GM23338 (cell line): ENCODE results near the gene TLE3. TPM values are rescaled to one million over a fixed set of nuclear protein-coding genes. Genes with fewer than 3 reads are reported as not detected.

Experiments
- ATAC-seq: fragments of 200-7000 bp; cut with Tn5 transposase; 3 replicates; pipeline ENCODE4 v1.9.1; 2020
- DNase-seq: peaks from one replicate; pipeline ENCODE4 v3.0.0-alpha.2; 2015; ENCODE audit warnings: low spot score
- H2AFZ ChIP-seq: fragments of 200-600 bp; sonication (generic); 2 replicates; pipeline ENCODE4 v1.8.0; 2016; ENCODE audit warnings: antibody characterized with exemption, mild to moderate bottlenecking, moderate library complexity
- H3F3A ChIP-seq: fragments of 200-600 bp; sonication (generic); replicated peaks from 2 replicates; pipeline ENCODE4 v1.8.0; 2017; ENCODE audit warnings: antibody characterized with exemption, mixed run types, low read depth
- H3K27ac ChIP-seq: fragments of 200-600 bp; sonication (generic); 2 replicates; pipeline ENCODE4 v1.6.1; 2016; ENCODE audit warnings: low read depth
- H3K27me3 ChIP-seq: fragments of 200-600 bp; sonication (generic); 2 replicates; pipeline ENCODE4 v1.8.0; 2016; ENCODE audit warnings: mild to moderate bottlenecking, mixed run types, moderate library complexity; ENCODE audit not compliant: insufficient read depth
- H3K36me3 ChIP-seq: fragments of 200-600 bp; sonication (generic); 2 replicates; pipeline ENCODE4 v1.8.0; 2016; ENCODE audit warnings: mild to moderate bottlenecking; ENCODE audit not compliant: insufficient read depth
- H3K4me1 ChIP-seq: fragments of 200-600 bp; sonication (generic); 2 replicates; pipeline ENCODE4 v1.8.0; 2016; ENCODE audit warnings: mild to moderate bottlenecking, moderate library complexity; ENCODE audit not compliant: insufficient read depth
- H3K4me2 ChIP-seq: fragments of 200-600 bp; sonication (generic); 2 replicates; pipeline ENCODE4 v1.7.1; 2017; ENCODE audit warnings: mixed run types
- H3K4me3 ChIP-seq: fragments of 200-600 bp; sonication (generic); 2 replicates; pipeline ENCODE4 v1.6.1; 2016; ENCODE audit warnings: mixed run types
- H3K79me2 ChIP-seq: fragments of 200-600 bp; sonication (generic); replicated peaks from 2 replicates; pipeline ENCODE4 v1.8.0; 2017; ENCODE audit warnings: mild to moderate bottlenecking; ENCODE audit not compliant: insufficient read depth
- H3K9me2 ChIP-seq: fragments of 200-600 bp; sonication (generic); 2 replicates; pipeline ENCODE4 v1.8.0; 2017; ENCODE audit not compliant: insufficient read depth
- H4K20me1 ChIP-seq: fragments of 200-600 bp; sonication (generic); replicated peaks from 2 replicates; pipeline ENCODE4 v1.8.0; 2017; ENCODE audit warnings: mild to moderate bottlenecking; ENCODE audit not compliant: insufficient read depth
- H3K27ac Mint-ChIP-seq: 2 replicates; pipeline ENCODE4 v1.8.0; 2020; ENCODE audit warnings: inconsistent platforms, mild to moderate bottlenecking, moderate library complexity, mixed read lengths
- H3K27me3 Mint-ChIP-seq: 3 replicates; pipeline ENCODE4 v1.8.0; 2022; ENCODE audit warnings: low read depth, mild to moderate bottlenecking, moderate library complexity, mixed read lengths, inconsistent platforms; ENCODE audit not compliant: insufficient read depth, poor library complexity
- H3K36me3 Mint-ChIP-seq: 3 replicates; pipeline ENCODE4 v1.8.0; 2021; ENCODE audit warnings: low read depth, mild to moderate bottlenecking, inconsistent platforms, moderate library complexity, mixed read lengths
- H3K4me1 Mint-ChIP-seq: 3 replicates; pipeline ENCODE4 v1.8.0; 2020; ENCODE audit warnings: mild to moderate bottlenecking, inconsistent platforms, mixed read lengths
- H3K4me3 Mint-ChIP-seq: 3 replicates; pipeline ENCODE4 v1.8.0; 2021; ENCODE audit warnings: moderate library complexity, mild to moderate bottlenecking, inconsistent platforms, mixed read lengths
- H3K9me3 Mint-ChIP-seq: 3 replicates; pipeline ENCODE4 v1.8.0; 2020; ENCODE audit warnings: moderate library complexity, mild to moderate bottlenecking, inconsistent platforms, mixed read lengths
- CREB1 ChIP-seq: fragments of 250-450 bp; sonication (Bioruptor Pico); IDR thresholded peaks from 2 replicates; pipeline ENCODE4 v1.5.0; 2020; ENCODE audit warnings: low read depth, mild to moderate bottlenecking, moderate library complexity
- CTCF ChIP-seq, 2 experiments: fragments of 200-600 bp in 1 of 2; sonication (generic) in 1 of 2; conservative IDR thresholded peaks; 2 replicates each; pipeline versions ENCODE4 v1.5.1 to v1.6.1; 2016 to 2017; ENCODE audit warnings: antibody characterized with exemption in 2 of 2, low read depth in 2 of 2, mild to moderate bottlenecking in 2 of 2, moderate library complexity in 1 of 2
- ETS1 ChIP-seq: IDR thresholded peaks from 2 replicates; pipeline ENCODE4 v1.6.1; 2016; ENCODE audit warnings: antibody characterized with exemption
- EZH2phosphoT487 ChIP-seq: fragments of 200-600 bp; sonication (generic); IDR thresholded peaks from one replicate; pipeline ENCODE4 v1.8.1; 2018; ENCODE audit warnings: antibody characterized with exemption; ENCODE audit not compliant: unreplicated experiment
- JUNB ChIP-seq: IDR thresholded peaks from one replicate; pipeline ENCODE4 v1.6.1; 2016; ENCODE audit warnings: antibody characterized with exemption; ENCODE audit not compliant: unreplicated experiment
- NANOG ChIP-seq: IDR thresholded peaks from 2 replicates; pipeline ENCODE4 v1.6.1; 2016; ENCODE audit warnings: antibody characterized with exemption, borderline replicate concordance
- POLR2AphosphoS5 ChIP-seq: IDR thresholded peaks from 2 replicates; pipeline ENCODE4 v1.6.1; 2016; ENCODE audit warnings: antibody characterized with exemption, low read depth
- REST ChIP-seq: IDR thresholded peaks from one replicate; pipeline ENCODE4 v1.6.1; 2018; ENCODE audit warnings: antibody characterized with exemption; ENCODE audit not compliant: unreplicated experiment
- STAT1 ChIP-seq: IDR thresholded peaks from one replicate; pipeline ENCODE4 v1.6.1; 2016; ENCODE audit warnings: antibody characterized with exemption; ENCODE audit not compliant: unreplicated experiment
- ZNF114 ChIP-seq: fragments of 250-450 bp; sonication (Bioruptor Pico); IDR thresholded peaks from 2 replicates; pipeline ENCODE4 v1.5.0; 2020; ENCODE audit warnings: mild to moderate bottlenecking, moderate library complexity
- ZNF331 ChIP-seq: fragments of 250-450 bp; sonication (Bioruptor Pico); IDR thresholded peaks from 2 replicates; pipeline ENCODE4 v1.5.0; 2020; ENCODE audit warnings: low read depth, mild to moderate bottlenecking, moderate library complexity
- ZNF462 ChIP-seq: fragments of 250-450 bp; sonication (Bioruptor Pico); IDR thresholded peaks from 2 replicates; pipeline ENCODE4 v1.5.0; 2020; ENCODE audit warnings: mild to moderate bottlenecking, moderate library complexity
- polyA plus RNA-seq: library from polyadenylated mRNA; unstranded; fragments of >200 nt; fragmentation: Nextera tagmentation; extraction: Ambion mirVana; gene quantifications from 2 replicates; pipeline ENCODE4 v1.2.1, GENCODE V29; 2016
- total RNA-seq: library from RNA; depleted of rRNA; stranded (reverse); fragments of >200 nt; shearing (Covaris generic); gene quantifications from 2 replicates; pipeline ENCODE4 v1.2.3, GENCODE V29; 2014

Gene TLE3
- total and polyA plus RNA-seq, 2 experiments from 2014 or later = 10.4 to 79.5 TPM

GRCh38 chr15:70140025-70140542, 42.4 kb upstream of the TLE3 start (continued):
- TF ChIP-seq CTCF (conservative IDR thresholded peaks at IDR 0.05; ENCODE audit: low read depth in 2 of 2) (no peak), ZNF331 (CRISPR knock-in tag) (no peak), ETS1 (no peak)

GRCh38 chr15:70137967-70138366, 40.2 kb upstream of the TLE3 start:
- peaks cover 10% of the 10 kb centered on the region for H3K4me1 ChIP-seq
- H3K4me3 Mint-ChIP-seq = no peak overlapping the region
- H3K79me2 ChIP-seq = no peaks in the 10 kb centered on the region
- no peaks in the 10 kb centered on the region for H3K36me3 ChIP-seq
- no peaks in the 10 kb centered on the region for H3K36me3 Mint-ChIP-seq
- no peak overlapping the region for H3K4me2 ChIP-seq
- H3K9me2 ChIP-seq = no peaks in the 10 kb centered on the region
- H3F3A ChIP-seq = no peaks in the 10 kb centered on the region
- DNase-seq = no peak
- no peak overlapping the region for H2AFZ ChIP-seq
- no peak overlapping the region for H3K4me3 ChIP-seq
- peaks cover 34% of the 10 kb centered on the region for H3K4me1 Mint-ChIP-seq
- no peaks in the 10 kb centered on the region for H4K20me1 ChIP-seq
- no peak overlapping the region for H3K27ac Mint-ChIP-seq
- no peaks in the 10 kb centered on the region for H3K9me3 Mint-ChIP-seq
- no peaks in the 10 kb centered on the region for H3K27me3 ChIP-seq
- peaks cover 27% of the 10 kb centered on the region for H3K27me3 Mint-ChIP-seq
- no peak for ATAC-seq
- no peak overlapping the region for H3K27ac ChIP-seq
- TF ChIP-seq EZH2phosphoT487 (no peak), ZNF331 (CRISPR knock-in tag) (no peak), NANOG (no peak), ZNF462 (CRISPR knock-in tag) (no peak), CREB1 (CRISPR knock-in tag) (no peak), JUNB (no peak), POLR2AphosphoS5 (no peak), ZNF114 (CRISPR knock-in tag) (no peak), STAT1 (no peak), REST (no peak)
